NCI-H146 treated with DMSO at 0.1 percent for 48 hours (cell line): Measurements from ENCODE around the gene CAPZB.

Source experiments
- DNase-seq: peaks from one replicate; lab custom pipeline; 2025; ENCODE audit not compliant: unreplicated experiment; lab: John Stamatoyannopoulos, UW

CAPZB gene

DNA sequence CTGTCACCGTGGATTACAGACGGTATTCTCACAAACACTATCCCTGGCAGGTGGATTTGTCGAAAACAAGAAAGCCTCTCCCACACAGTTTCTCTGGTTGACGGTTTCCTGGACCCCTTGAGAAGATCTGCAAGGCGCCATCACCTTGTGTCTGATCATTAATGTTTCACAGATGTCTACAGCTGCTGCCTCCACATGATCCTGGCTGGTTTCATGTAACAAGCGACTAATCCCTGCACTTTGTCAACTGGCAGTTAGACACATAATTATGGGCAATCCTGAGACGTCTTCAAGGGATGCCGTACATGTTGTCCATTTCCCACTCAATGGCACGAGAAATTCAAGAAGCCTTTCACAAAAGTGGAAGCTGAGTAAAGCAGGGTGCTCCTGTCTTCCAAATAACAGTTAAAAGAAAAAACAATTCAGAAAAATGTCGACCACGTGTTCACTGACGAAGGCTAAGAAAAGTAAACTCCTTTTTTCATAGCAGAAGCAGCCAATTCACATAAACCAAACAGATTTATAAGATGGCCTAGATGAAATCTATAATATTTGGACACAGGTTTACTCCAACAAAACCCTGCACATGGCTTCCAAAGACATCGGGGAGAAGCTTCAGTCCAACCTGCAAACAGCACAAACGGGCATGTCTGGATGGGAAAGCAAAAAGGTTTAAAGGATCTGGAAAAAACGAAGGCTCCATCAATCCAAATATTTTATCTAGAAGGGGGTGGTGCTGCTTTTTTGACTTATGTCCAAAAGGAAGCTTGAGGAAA, 52.2 kb downstream of the CAPZB start:
- no peak for DNase-seq

DNA sequence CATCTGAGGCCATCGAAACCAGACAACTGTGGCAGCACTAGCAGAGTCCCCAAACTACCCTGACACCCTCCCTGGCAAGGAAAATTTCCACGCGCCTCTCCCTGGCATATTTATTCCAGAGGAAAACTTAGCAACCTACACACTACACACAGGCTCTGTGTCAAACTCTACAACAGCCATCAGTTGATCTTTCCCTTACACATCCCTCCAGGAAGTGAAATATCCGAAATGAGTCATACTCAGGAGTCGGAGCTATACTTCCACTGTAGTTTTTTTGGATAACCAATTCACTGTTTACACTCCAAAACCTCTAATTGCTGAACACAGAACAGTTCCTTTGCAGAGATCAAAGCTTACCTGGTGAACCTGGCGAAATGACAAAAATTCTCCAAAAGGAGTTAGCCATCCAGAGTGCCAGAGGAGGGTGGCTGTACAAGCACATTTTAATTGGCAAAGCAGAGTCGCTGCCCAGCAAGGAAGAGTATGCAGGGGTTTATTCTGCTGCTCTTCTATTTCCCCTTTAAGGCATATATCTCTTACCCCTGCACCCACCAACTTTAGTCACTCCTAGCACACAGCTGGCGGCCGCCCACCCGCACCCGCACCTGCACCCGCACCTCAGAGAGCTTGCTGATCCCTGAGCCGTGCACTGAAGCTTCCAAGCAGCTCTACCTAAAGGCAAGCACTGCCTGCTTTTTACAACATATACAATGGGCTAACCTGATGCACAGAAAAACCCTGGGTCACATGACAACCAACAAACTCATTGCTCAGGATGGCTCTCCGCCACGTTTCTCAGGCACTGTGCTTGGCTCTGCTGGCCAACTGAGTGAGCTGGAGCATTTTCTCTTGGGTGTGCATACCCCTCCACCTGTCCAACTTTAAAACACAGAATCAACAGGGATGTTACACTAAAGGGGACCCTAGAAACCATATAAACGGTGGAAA, 54.9 kb downstream of the CAPZB start:
- DNase-seq = no peak

DNA sequence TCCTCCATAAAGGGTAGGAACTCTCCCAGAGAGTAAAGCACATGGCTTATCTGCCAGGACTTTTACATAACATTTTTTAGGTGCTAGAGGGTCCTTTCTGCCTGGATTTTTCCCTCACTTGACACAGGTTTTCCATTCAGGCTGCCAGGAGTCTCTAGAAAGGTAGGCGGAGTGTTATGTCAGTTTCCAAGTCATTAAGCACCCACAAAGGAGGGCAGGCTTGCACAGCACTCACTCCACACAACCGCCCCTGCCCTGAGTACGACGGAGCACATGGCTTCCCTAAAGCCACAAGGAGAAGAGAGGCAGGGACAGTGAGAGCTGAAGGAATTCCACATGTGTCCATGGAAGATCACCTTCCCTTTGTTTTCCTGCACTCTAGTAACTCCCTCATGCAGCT, 55.7 kb downstream of the CAPZB start:
- DNase-seq = no peak

DNA sequence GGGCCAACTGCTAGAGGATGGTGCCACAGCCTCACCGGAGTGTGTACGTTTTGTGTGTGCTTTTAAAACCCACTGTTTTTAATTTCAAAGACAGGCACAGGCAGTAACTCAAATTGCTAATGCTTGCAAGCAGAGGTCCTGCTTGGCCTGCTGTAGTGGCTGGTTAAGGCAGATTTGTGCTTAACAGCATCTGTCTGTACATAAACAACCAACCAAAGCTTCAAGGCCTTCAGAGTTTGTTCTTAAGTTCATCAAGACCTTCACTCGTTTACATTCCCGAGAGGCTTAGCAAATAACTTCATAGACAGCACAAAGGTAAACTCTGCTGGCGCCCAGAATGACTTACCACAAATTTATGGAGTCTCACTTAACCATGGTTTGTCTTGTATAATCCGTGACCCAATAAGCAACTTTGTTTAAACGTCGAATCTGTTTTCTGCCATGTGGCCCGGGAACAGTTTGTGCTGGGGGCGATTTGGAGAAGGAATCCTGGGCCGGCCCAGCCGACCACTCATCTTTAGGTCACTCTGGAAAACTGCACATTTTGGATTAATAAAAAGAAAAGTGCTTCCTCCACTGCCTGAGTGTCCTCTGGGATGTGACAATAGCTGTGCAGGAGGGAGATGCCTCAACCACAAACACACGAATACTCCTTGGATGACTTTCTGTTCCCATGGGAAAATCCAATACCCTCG, 58.1 kb downstream of the CAPZB start:
- no peak for DNase-seq

DNA sequence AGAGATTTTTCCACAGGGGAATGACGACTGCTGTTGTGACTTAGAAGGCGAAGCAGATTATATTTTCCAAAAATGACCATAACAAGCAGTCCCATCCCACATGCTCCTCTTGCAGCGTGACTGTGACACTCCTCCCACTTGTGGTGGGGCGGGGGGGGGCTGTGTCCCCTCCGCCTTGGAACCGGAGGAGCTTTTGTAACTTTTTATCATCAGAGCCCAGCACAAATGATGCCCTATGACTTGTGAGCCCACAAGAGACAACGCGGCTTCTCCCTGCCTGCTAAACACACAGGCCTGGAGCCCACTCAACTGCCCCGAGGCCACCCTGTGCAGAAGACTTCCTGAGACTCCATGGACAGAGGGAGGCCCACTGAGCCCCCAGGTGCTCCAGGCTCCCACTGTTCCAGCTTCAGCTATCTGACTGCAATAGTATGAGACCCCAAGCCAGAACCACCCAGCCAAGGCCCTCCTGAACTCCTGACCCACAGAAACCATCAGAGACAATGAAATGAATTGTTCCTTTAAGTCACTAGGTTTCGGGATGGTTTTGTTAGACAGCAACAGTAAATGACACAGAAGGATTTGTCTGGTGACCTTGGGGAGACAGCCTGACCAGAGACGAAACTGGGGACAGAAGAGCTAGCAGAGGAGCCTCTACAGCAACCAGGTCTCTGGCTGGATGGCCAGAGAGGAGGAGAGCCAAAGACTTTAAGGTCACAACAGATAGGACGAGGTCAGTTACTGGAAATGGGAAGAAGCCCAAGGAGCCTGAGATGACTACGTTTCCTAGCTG, 58.8 kb downstream of the CAPZB start:
- DNase-seq = no peak

DNA sequence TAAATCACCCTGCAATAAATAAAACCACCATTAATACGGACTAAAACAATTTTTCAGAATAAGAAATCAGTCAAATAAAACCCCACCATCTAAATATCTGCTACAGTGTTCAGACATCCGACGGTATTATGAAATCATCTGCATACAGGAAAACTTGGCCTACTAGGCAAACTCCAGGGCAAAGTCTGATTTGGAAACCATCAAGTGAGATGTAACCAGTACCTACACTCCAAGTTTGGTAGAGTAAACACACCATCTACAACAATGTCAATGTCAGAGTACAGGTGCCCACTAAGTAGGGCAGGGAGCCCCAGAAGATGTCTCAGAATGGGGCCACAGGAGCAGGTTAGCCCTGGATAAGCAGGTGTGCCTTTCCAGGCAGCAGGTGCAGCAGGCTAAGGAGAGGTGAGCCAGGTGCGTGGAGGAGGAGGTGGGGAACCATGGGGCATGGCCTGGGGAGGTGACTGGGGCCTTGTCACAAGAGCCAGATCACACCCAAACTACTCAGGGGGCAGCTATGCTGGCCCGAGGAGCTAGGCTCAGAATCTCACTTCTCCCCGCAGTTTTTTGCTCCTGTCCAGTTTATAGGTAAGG, 59.6 kb downstream of the CAPZB start:
- peak; percentile 33 for DNase-seq

DNA sequence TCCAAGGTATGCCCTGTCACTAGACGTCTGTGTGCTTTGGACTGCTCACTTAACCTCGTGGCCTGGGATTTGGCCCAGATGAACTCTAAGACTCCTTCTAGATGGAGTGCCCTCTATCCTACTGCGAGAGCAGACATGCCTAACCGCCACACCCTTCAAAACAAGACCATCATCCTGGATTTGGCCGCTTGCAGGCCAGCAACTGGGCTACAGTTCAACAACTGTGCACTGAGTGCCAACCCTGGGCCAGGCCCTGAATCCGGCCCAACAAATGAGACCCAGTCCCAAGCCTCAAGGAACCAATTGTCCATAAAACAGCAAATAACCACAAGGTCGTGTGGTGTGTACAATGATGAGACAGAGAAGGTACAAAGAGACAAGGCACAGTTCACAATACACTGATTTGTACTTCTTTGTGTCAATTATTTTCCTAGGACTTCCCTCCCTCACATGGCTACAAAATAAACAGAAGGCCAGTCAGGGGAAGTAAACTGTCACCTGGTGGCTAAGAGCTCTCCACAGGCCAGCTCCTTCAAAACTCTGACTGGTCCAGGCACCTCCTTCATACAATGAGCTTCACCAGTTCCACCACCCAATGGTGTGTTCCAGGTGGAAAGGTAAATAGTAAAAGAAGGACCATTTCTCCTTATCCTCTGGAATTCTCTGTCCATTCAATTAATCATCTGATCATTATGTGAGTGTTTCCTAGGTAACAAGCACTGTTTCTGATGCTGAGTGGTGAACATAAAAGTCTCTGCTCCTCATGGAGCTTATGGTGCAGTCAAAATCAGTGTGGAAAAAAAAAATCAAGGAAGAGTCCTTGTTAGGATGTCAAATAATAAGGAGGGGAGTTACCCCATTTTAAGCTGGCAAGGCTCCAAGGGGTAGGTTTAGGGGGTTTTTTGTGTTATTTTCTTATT, 60.4 kb downstream of the CAPZB start:
- DNase-seq = peak; percentile 51

DNA sequence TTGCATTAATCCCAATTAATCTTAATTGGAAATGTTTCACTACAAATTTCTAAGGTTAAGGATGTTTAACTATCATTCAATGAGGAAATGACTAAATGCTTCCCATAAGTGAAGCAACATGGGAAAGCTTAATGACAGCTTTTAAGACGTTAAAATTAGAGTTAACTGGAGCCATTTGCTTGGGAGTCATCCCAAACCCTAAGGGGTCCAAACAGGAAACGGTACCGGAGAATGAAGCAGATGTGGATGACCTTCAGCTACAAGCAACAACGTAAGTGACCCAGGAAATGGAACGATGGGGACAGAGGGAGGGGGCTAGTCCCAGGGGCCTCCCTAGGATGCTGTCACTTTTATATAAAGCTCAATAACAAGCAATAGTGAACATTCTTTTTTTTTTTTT, 62.2 kb downstream of the CAPZB start:
- DNase-seq = no peak

DNA sequence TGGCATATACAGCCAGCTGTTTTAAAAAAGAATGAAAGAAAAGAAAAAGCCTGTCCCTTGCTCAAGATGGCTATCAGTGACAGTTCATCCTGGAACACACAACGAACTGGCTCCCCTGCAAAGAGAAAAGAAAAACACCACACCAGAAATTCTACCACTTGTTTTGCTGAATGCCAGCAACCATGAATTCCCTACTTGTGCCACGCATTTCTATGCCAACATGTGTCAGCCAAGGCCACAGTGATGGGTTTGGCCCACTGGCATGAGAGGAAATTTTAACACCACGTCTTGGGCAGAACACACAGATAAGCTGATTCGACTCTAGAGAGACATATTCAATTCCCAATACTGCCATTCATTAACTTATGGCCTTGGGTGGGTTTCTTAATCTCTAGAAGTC, 64.0 kb downstream of the CAPZB start:
- no peak for DNase-seq

DNA sequence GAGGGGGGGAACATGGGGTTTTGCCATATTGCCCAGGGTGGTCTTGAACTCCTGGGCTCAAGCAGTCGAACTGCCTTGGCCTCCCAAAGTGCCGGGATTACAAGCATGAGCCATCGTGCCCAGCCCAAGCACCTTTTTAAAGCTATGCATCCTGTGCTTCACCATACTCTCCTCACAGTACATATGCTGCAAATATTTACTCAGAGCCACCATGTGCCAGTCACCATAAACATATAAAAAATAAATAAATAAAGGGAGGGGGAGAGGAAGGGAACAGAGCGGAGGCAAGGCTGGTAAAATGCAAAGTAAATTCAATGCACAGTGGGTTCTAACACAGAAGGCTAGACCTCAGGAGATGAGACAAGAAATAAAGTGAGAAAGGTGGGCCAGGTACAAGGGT, 64.7 kb downstream of the CAPZB start:
- no peak for DNase-seq

DNA sequence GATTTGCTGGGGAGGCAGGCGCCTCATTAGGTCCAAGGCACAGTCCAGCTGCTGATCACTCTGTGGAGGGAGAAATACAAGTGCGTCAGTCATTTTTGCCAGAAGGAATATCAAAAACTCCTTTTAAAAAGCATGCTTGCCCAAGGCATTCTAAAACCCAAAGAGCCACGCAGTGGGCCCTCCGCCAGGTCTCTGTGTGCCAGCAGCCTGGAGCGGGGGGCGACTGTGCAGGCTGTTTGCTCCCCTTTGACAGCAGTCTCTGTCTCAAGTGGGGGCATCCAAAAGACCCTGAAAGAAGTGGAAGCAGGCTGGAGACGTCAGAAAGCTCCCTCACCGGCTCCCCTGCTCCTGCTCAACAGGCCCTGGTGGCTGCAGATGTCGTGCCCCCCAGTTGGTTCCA, 65.6 kb downstream of the CAPZB start:
- DNase-seq = no peak

DNA sequence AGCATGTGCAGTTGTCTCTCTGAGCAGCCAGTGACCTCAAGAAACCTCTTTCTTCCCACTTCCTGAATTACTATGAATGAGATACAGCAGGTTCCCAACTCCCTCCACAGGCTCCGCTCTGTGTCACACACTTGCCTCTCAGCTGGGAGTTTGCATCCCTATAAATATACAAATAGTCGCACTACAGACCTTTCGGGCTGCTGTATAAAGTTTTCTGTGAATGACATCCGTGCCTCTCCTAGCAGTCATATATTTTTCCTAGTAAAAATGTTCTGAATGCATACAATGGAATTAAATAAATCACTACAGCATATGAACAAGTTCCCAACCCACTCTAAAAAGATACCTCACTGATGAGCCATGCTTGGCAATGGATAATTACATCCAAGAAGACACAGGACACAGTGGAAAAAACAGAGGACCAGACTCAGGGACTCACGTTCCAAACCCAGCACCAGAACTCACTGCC, 66.8 kb downstream of the CAPZB start:
- no peak for DNase-seq

DNA sequence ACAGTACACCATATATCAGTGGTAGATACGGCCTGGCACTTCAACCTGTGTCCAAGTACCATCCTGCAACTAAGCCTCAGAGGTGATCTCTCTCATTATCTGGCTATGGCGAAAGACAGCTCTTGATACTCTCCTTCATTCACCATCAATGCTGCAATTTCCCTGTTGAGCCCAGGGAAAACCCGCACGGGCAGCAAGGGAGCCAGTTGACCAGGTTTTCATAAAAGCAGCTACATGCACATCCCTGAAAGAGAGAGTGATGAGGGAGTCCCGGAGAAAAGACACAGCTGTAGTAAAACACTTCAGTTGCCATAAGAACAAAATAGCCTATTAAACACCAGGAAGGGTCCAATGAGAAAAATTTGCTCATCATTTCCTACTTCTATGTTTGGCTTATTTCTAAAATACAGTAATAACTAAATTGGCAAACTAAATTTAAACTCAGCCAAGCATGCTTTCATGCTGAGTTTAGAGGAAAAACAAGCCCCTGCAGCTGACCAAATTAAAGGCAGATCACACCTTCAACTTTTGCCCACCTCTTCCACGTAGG, 68.3 kb downstream of the CAPZB start:
- no peak for DNase-seq

DNA sequence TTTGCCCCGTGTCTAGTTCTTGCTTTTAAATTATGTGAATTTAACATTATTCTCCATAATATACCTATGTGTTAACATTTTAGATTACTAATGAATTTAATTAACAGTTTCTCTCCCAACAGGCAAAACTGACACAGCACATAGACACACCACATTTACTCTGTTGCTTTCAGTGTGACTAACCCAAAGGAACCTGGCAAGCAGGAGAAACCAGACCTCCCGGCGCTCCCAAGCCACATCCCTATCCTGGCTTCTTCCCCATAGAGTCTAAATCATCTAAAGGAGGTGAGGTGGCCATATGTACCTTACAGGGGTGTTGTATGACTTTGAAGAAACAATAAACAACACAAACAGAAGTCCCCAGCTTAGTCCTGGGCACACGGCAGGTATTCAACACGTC, 69.2 kb downstream of the CAPZB start:
- DNase-seq = no peak

DNA sequence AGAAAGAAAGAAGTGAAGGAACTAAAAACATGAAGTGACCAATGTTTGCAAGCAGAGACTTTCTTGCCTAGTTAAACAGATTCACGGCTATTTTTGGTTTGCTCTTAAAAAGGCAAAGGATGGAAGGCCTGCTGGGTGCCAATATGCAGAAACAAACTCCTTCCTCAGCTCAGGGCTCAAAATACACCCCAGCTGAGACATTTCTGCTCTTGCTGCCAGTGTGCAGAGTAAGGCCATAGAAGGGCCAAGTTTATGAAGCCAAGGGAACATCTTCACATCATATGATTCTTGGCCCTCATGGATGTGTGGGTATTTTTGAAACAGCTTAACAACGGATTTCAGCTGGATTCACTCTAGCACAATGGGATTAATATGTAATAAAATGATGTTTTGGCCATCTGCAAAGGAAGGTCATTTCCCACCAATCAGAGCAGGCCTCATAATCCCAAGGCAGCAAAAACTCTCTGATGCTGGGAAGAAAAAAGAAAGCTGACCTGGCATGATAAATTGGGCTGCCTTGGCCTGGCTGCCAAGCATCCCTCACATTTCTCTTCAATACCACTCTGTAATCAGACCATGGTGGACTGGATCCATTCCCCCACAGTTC, 70.7 kb downstream of the CAPZB start:
- DNase-seq = no peak

DNA sequence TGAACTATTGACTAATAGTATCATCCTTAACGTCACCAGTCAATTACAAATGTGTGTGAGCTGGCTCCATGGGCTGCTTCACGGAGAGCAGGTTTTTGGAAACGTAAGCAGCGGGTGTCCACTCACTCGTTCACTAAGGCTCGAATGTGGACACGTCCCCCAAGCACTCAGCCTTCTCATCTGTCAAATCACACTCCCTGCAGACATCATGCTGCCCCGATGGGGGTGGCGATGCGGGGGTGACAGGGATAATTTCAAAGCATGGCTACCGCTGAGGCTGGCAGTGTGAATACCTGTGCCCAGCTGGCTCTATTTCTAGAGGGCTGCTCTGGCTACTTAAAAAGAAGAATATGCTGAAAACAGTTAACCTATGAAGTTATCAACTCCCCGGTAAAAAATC, 71.3 kb downstream of the CAPZB start:
- DNase-seq = no peak

DNA sequence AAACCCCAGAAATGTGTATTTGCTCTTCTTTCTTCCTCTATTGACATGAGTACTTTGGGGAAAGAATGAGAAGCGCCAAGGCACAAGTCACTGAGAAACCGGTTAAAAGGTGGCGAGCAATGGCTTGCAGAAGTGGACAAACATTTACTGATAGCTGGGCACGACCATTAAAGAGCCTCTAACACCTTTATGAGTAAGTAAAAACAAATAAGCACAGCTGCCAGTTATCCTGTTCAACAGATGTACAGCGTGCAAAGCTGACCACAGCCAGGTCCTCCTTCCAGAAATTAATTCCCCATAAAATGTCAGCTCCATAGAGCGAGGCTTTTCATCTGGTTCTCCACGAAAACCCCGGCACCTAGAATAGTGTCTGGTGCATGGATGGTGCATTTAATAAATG, 72.7 kb downstream of the CAPZB start:
- no peak for DNase-seq

DNA sequence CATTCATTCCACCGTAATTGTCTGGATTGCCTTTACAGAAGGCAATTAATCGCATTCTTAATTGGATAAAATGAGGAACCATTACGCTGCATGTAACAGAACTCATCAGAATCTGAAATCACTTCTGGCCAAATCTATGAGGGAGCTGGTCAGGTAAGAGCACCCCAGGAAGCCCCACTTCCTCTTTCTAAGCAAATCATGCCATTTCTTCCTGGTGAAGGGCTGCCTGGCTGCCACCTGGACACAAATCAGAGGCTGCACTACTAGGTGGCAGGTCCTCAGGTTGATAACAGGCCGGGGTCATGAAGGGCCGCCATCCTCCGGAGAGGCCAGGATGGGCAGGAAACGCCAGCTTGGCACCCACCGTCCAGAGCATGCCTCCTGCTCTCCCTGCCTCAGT, 73.7 kb downstream of the CAPZB start:
- no peak for DNase-seq

DNA sequence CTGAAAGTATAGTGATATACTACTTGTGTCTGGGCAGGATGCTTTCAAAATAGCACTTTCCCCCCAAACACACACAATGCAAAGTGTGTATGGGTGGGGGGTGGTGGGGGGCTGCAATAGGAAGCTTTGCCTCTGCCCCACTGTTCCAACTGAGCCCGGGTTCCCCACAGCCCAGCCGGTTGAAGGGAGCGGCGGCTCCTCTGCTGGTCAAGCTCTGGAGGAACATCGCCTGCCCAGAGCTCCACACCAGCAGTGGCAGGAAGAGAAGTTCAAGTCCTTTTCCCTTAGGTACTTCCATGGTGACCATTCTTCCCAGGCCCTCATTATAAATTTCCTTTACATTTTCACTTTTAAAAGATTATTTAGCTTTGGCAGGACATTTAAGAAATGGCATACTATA, 74.9 kb downstream of the CAPZB start:
- no peak for DNase-seq
